ENCODE data around the gene KRT6A. TPM values are rescaled to one million over a fixed set of nuclear protein-coding genes. Genes with fewer than 3 reads are reported as not detected.

KRT6A gene
- total and polyA plus RNA-seq, 9 of the 15 experiments (the other 6 are each of a cell fraction or from before 2014, with no cell fraction given): 0.26 TPM; not detected in 8

DNA sequence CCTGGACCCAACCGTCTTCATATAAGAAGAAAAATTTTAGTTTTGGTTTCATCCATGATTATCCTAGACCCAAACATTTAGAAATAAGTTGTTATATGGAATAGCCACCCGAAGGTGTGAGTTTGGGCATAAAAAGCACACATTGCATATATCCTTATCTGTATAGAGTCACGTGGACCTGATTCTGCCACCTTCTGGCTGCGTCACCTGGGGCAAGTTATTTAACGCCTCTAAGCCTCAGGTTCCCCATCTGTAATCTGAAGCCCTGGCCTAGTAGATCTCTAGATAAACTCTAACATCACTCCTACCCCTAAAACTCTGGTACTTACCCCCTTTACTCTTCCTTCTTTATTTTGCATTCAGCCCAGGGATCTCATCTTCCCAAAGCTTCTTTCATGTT is 41.4 kb upstream of the KRT6A start (continued):
- TF ChIP-seq ELK1 (CRISPR knock-in tag; IDR thresholded peaks at IDR 0.05) (no peak), MXI1 (IDR thresholded peaks at IDR 0.05; ENCODE audit: low read depth, low read length) (no peak), ZNF696 (CRISPR knock-in tag; conservative IDR thresholded peaks at IDR 0.05) (no peak), RUNX1 (IDR thresholded peaks at IDR 0.05; ENCODE audit: low read depth) (no peak), GTF2F1 (IDR thresholded peaks at IDR 0.05; ENCODE audit: low read depth, low read length) (no peak), L3MBTL2 (IDR thresholded peaks at IDR 0.05) (0 out of 2 replicates have a peak, but pooled peaks have one; percentile 17), FIP1L1 (IDR thresholded peaks at IDR 0.05; ENCODE audit: low read depth, low read length, poor library complexity, severe bottlenecking) (no peak), NR3C1 (CRISPR knock-in tag; IDR thresholded peaks at IDR 0.05) (no peak), ZBTB9 (CRISPR knock-in tag; IDR thresholded peaks at IDR 0.05) (no peak), ZNF436 (CRISPR knock-in tag; IDR thresholded peaks at IDR 0.05) (no peak), CEBPZ (IDR thresholded peaks at IDR 0.05; ENCODE audit: borderline replicate concordance, low read depth, low read length) (no peak), MYC (IDR thresholded peaks at IDR 0.05; ENCODE audit: low read depth, low read length) (peak; percentile 39; the same call in 1 of the 2 replicates), MYC (CRISPR knock-in tag; IDR thresholded peaks at IDR 0.05; ENCODE audit: borderline replicate concordance, low read depth) (no peak), TSC22D4 (tag; IDR thresholded peaks at IDR 0.05) (no peak), USF2 (CRISPR knock-in tag; IDR thresholded peaks at IDR 0.05) (peak; percentile 74), CBX1 (IDR thresholded peaks at IDR 0.05; ENCODE audit: low read depth) (no peak), ZNF586 (CRISPR knock-in tag; conservative IDR thresholded peaks at IDR 0.05) (no peak), ZNF699 (CRISPR knock-in tag; IDR thresholded peaks at IDR 0.05; ENCODE audit: insufficient replicate concordance) (no peak), TBP (optimal IDR thresholded peaks at IDR 0.05; ENCODE audit: low read depth, low read length) (no peak), ZBED1 (IDR thresholded peaks at IDR 0.05) (no peak), ILF3 (IDR thresholded peaks at IDR 0.05; ENCODE audit: borderline replicate concordance) (no peak)
- TF ChIP-seq, protein P1, sequence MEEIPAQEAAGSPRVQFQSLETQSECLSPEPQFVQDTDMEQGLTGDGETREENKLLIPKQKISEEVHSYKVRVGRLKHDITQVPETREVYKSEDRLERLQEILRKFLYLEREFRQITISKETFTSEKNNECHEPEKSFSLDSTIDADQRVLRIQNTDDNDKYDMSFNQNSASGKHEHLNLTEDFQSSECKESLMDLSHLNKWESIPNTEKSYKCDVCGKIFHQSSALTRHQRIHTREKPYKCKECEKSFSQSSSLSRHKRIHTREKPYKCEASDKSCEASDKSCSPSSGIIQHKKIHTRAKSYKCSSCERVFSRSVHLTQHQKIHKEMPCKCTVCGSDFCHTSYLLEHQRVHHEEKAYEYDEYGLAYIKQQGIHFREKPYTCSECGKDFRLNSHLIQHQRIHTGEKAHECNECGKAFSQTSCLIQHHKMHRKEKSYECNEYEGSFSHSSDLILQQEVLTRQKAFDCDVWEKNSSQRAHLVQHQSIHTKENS (CRISPR knock-in tag; IDR thresholded peaks at IDR 0.05): no peak
